Heart left ventricle (tissue), 16 donors: ENCODE data around the gene EDN3. TPM values are rescaled to one million over a fixed set of nuclear protein-coding genes. Genes with fewer than 3 reads are reported as not detected.

ENCODE experiments used
- ATAC-seq, 4 donors: fragments of 200-7000 bp; cut with Tn5 transposase; one replicate each; pipeline ENCODE4 v1.9.1; 2020 to 2022; ENCODE audit warnings: moderate library complexity in 4 of 4, mild to moderate bottlenecking in 3 of 4, moderate number of reproducible peaks in 1 of 4
- DNase-seq, 5 donors: peaks; one replicate each; pipeline ENCODE4 v3.0.0-alpha.2; 2020
- H3K27ac ChIP-seq, 12 donors: fragments of 200-600 bp; sonication (generic) in 4 of 12; one replicate each; pipeline versions ENCODE4 v1.5.0 to v1.8.0; 2016 to 2022; ENCODE audit warnings: mild to moderate bottlenecking in 2 of 12
- H3K27me3 ChIP-seq, 9 donors: fragments of 200-600 bp; sonication (generic) in 2 of 9; one replicate each; pipeline versions ENCODE4 v1.5.1 to v1.8.0; 2016 to 2022; ENCODE audit warnings: mild to moderate bottlenecking in 3 of 9
- H3K36me3 ChIP-seq, 9 donors: fragments of 200-600 bp; sonication (generic) in 2 of 9; one replicate each; pipeline versions ENCODE4 v1.5.0 to v1.8.0; 2018 to 2022; ENCODE audit warnings: mild to moderate bottlenecking in 2 of 9
- H3K4me1 ChIP-seq, 12 donors: fragments of 200-600 bp; sonication (generic) in 4 of 12; one replicate each; pipeline versions ENCODE4 v1.5.0 to v1.8.0; 2016 to 2022; ENCODE audit warnings: mild to moderate bottlenecking in 3 of 12
- H3K4me3 ChIP-seq, 12 donors: fragments of 200-600 bp; sonication (generic) in 4 of 12; one replicate each; pipeline versions ENCODE4 v1.5.0 to v1.8.0; 2017 to 2022; ENCODE audit warnings: mild to moderate bottlenecking in 9 of 12, moderate library complexity in 4 of 12
- H3K9me3 ChIP-seq, 12 donors: fragments of 200-600 bp; sonication (generic) in 4 of 12; one replicate each; pipeline versions ENCODE4 v1.5.0 to v1.8.0; 2016 to 2022; ENCODE audit warnings: mild to moderate bottlenecking in 1 of 12
- CTCF ChIP-seq, 12 donors: fragments of 200-600 bp; sonication (generic) in 4 of 12; IDR thresholded peaks; one replicate each; pipeline versions ENCODE4 v1.5.0 to v1.8.0; 2018 to 2022; ENCODE audit warnings: antibody characterized with exemption in 12 of 12, mild to moderate bottlenecking in 5 of 12
- POLR2A ChIP-seq, 2 donors: fragments of 450-650 bp; IDR thresholded peaks; one replicate each; pipeline ENCODE4 v1.6.1; 2017; ENCODE audit warnings: antibody characterized with exemption in 2 of 2, mild to moderate bottlenecking in 2 of 2, moderate library complexity in 2 of 2
- WGBS, 4 donors: extraction: QIAGEN DNeasy Blood & Tissue Kit in 2 of 4; methylation state at CpG; one replicate each; pipeline versions ENCODE4 v1.1.5 to v1.1.7; 2013 to 2018; 5-methylcytosine and 5-hydroxymethylcytosine counted together
- intact Hi-C, 10 donors: fragments of 100-400 bp; cut with DNase I; formaldehyde crosslinking; loops; one replicate each; pipeline versions ENCODE4 v1.11.1 to v1.14.2; 2022
- polyA plus RNA-seq, 2 donors: library from polyadenylated mRNA; stranded (reverse); fragments of 200-250 nt; gene quantifications; one replicate each; pipeline ENCODE4 v1.2.3, GENCODE V29; 2013
- total RNA-seq, 9 donors: library from RNA; depleted of rRNA in 2 of 9; stranded (reverse); fragments of >200 nt in 2 of 9; fragmentation: NEBNext Ultra II Directional in 3 of 9; extraction: Animal tissue kit (Norgen Biotek cat#: 25700) in 3 of 9; gene quantifications; one replicate each; pipeline versions ENCODE4 v1.1.0 to v1.2.4, GENCODE V29; 2016 to 2023
- donor health status: ischemic (EF 13 %, LVEDD 7.1; RV severe dilation, severe dysfunction).
- donor health status: healthy with polysubstance abuse.
- donor health status: DM: no; HTN: yes; CAD: no.
- donor health status: DM: no; HTN: no; CAD: no.
- donor health status: ischemic (EF 25% LVEDD 6.9; RV normal size, moderate dysfunction).
- donor health status: ischemic (EF 25% LVEDD 5.7; RV mildly dilated, moderate dysfunction).
- donor health status: healthy.
- donor health status: DM: yes; HTN: yes; CAD: no.
- donor health status: ischemic (EF 35%, LVEDD 5.7; RV mildly dilated, moderate dysfunction).
- donor health status: nonischemic (EF 11% LVEDD 7.7; RV severe dilation, severe dysfunction).
- donor health status: DM: yes; HTN: yes; CAD: no.
- donor health status: PGD.
- donor health status: ischemic (EF 29% LVEDD 5.4; RV normal size, mild dysfunction).
- donor health status: nonischemic (EF 23%, LVEDD 6.1; RV moderate dilation, normal function).

The EDN3 gene
- total and polyA plus RNA-seq, 11 donors: 0.07 to 0.17 TPM; not detected in 9

DNA sequence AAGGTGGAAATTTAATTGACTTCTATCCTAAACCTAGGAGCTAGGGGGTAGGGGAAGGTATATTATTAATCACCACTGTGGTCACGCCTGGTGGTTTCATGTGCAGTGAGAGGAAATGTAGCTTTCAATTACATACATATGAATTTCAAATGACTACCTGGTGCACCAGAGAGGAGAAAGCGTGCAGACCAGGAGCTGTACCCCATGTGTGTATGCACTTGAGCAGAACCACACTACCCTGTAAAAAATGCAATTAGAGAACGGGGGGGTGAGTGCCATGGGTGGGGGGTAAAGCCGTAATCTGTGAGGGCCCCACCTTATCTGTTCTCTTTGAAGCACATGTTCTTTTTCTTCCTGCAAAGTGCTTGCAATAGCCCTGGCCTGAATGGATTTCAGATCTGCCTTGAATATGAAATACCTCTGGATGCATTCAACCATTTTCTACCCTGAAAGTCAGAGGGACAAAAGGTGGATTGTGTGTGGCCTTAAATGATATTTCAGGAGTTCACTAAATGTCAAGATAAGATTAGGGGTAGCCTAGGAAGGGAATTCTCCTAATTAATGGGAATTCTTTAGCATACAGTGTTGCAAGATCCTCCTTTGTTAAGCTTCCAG lies 30.9 kb upstream of the EDN3 start:
- WGBS, 4 donors: 22 to 38% (median 31%) methylated on average over 4 of the region's 4 CpGs
- no peak for DNase-seq
- TF ChIP-seq CTCF (IDR thresholded peaks at IDR 0.05) (no peak), POLR2A (IDR thresholded peaks at IDR 0.05) (no peak)
- ATAC-seq: no peak
- H3K4me1 ChIP-seq: no peaks in the 10 kb centered on the region
- peaks cover 0 to 79% (median 23%) of the 10 kb centered on the region in 9 donors for H3K27me3 ChIP-seq
- H3K9me3 ChIP-seq: no peaks in the 10 kb centered on the region
- intact Hi-C loops: loop anchor here in 1 of 10 donors (10.0 kb wide), 1 partner anchor 105 kb away; no protein-coding TSS in a partner anchor
- H3K27ac ChIP-seq: no peak overlapping the region
- no peak overlapping the region for H3K4me3 ChIP-seq
- no peaks in the 10 kb centered on the region for H3K36me3 ChIP-seq

- H3K36me3 ChIP-seq: no peaks in the 10 kb centered on the region
- peaks cover 0 to 81% (median 23%) of the 10 kb centered on the region in 9 donors for H3K27me3 ChIP-seq
- DNase-seq (no peak), ATAC-seq (no peak)
- TF ChIP-seq CTCF (IDR thresholded peaks at IDR 0.05) (no peak), POLR2A (IDR thresholded peaks at IDR 0.05) (no peak)
- H3K27ac ChIP-seq: no peak overlapping the region
- no peaks in the 10 kb centered on the region for H3K9me3 ChIP-seq
- WGBS, 4 donors: 59 to 97% (median 78%) methylated on average over 3 of the region's 3 CpGs
- H3K4me1 ChIP-seq: no peaks in the 10 kb centered on the region
- H3K4me3 ChIP-seq: no peak overlapping the region
- intact Hi-C loops: no loop called here
Measured at GRCh38 chr20:59270380-59270779, 30.0 kb upstream of the EDN3 start.

- Histone ChIP-seq H3K27ac (no peak overlapping the region), H3K36me3 (no peaks in the 10 kb centered on the region), H3K4me1 (no peaks in the 10 kb centered on the region), H3K4me3 (no peak overlapping the region), H3K9me3 (no peaks in the 10 kb centered on the region), H3K27me3 (peaks cover 0 to 76% (median 21%) of the 10 kb centered on the region in 9 donors)
- intact Hi-C loops: no loop called here
- DNase-seq: no peak
- ATAC-seq: no peak
- 52 to 62% (median 57%) methylated on average over 11 of the region's 11 CpGs for WGBS, 4 donors
- no peak for TF ChIP-seq POLR2A (IDR thresholded peaks at IDR 0.05)
Measured at GRCh38 chr20:59273739-59274357, 26.6 kb upstream of the EDN3 start.

DNA sequence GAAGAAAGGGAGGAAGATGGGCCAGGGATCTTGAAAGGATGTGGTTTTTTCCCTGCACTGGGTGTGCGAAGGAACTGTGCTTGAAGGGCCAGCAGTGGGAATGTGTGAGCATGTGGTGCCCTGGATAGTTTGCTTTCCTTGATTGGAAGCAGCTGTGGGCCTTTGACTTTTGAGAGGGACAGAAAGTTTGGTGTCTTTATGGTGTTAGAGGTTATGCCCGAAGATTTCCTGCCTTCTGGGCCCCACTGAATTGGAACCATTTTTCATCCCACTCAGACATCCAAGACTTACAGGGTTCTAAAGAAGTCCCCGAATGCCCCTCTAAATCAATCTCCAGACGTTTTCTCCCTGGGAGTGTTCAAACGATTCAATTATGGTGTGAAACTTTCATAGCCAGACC lies 23.5 kb upstream of the EDN3 start:
- no peak overlapping the region for H3K27ac ChIP-seq
- no peaks in the 10 kb centered on the region for H3K9me3 ChIP-seq
- 58 to 67% (median 62%) methylated on average over 5 of the region's 5 CpGs for WGBS, 4 donors
- H3K4me3 ChIP-seq: no peak overlapping the region
- H3K36me3 ChIP-seq: no peaks in the 10 kb centered on the region
- no peaks in the 10 kb centered on the region for H3K4me1 ChIP-seq
- H3K27me3 ChIP-seq: peaks cover 0 to 50% (median 5%) of the 10 kb centered on the region in 9 donors
- no peak for ATAC-seq
- no peak for DNase-seq
- intact Hi-C loops: no loop called here
- no peak for TF ChIP-seq POLR2A (IDR thresholded peaks at IDR 0.05)
- TF ChIP-seq CTCF (IDR thresholded peaks at IDR 0.05): no peak
